DND-41 (cell line): ENCODE results near the gene DLG1.
A peak's percentile ranks its signal among the peaks of the same experiment; 100 is the strongest.

Source experiments
- ATAC-seq: fragments of 200-7000 bp; cut with Tn5 transposase; 3 replicates; pipeline ENCODE4 v1.9.1; 2021; ENCODE audit warnings: low read depth; ENCODE audit not compliant: insufficient read depth
- DNase-seq: peaks from one replicate; pipeline ENCODE4 v3.0.0-alpha.2; 2020
- H2AFZ ChIP-seq: 2 replicates; pipeline ENCODE4 v1.6.0; 2012; ENCODE audit warnings: low read depth, low read length
- H3K27ac ChIP-seq: 2 replicates; pipeline ENCODE4 v1.5.1; 2012; ENCODE audit warnings: low read length, inconsistent platforms
- H3K27me3 ChIP-seq: fragments of 200-600 bp; sonication (generic); 2 replicates; pipeline ENCODE4 v1.6.0; 2012; ENCODE audit warnings: low read length, mild to moderate bottlenecking, inconsistent platforms; ENCODE audit not compliant: insufficient read depth, poor library complexity
- H3K36me3 ChIP-seq: 2 replicates; pipeline ENCODE4 v1.5.1; 2012; ENCODE audit warnings: low read length, inconsistent platforms; ENCODE audit not compliant: insufficient read depth
- H3K4me1 ChIP-seq: 2 replicates; pipeline ENCODE4 v1.5.1; 2012; ENCODE audit warnings: mild to moderate bottlenecking, low read length; ENCODE audit not compliant: insufficient read depth
- H3K4me2 ChIP-seq: 2 replicates; pipeline ENCODE4 v1.6.0; 2012; ENCODE audit warnings: mild to moderate bottlenecking, moderate library complexity, low read length, inconsistent platforms; ENCODE audit not compliant: insufficient read depth
- H3K4me3 ChIP-seq, 2 experiments: fragments of 200-600 bp in 1 of 2; shearing (Covaris generic) in 1 of 2; 2 replicates each; pipeline ENCODE4 v1.5.1; 2012 to 2016; ENCODE audit warnings: inconsistent platforms in 2 of 2, low read length in 2 of 2, mild to moderate bottlenecking in 2 of 2, low read depth in 1 of 2, moderate library complexity in 1 of 2
- H3K79me2 ChIP-seq: 2 replicates; pipeline ENCODE4 v1.6.0; 2012; ENCODE audit warnings: low read length, inconsistent platforms; ENCODE audit not compliant: insufficient read depth
- H3K9ac ChIP-seq: 2 replicates; pipeline ENCODE4 v1.6.0; 2012; ENCODE audit warnings: low read depth, mild to moderate bottlenecking, inconsistent platforms, low read length, moderate library complexity
- H3K9me3 ChIP-seq: 2 replicates; pipeline ENCODE4 v1.5.1; 2012; ENCODE audit warnings: low read length, moderate library complexity, mild to moderate bottlenecking, inconsistent platforms; ENCODE audit not compliant: insufficient read depth, severe bottlenecking
- H4K20me1 ChIP-seq: 2 replicates; pipeline ENCODE4 v1.6.0; 2012; ENCODE audit warnings: low read length; ENCODE audit not compliant: insufficient read depth
- CTCF ChIP-seq: IDR thresholded peaks from 2 replicates; pipeline ENCODE4 v1.5.1; 2012; ENCODE audit warnings: borderline replicate concordance, low read length, moderate library complexity, mild to moderate bottlenecking; ENCODE audit not compliant: poor library complexity, severe bottlenecking; ENCODE audit errors: extremely low read depth
- EZH2 ChIP-seq: IDR thresholded peaks from 3 replicates; pipeline ENCODE4 v1.6.1; 2012; ENCODE audit warnings: borderline replicate concordance, low read depth, mild to moderate bottlenecking, moderate library complexity, low read length, inconsistent platforms; ENCODE audit not compliant: severe bottlenecking

DLG1 gene

GRCh38 chr3:197309528-197310361, 11.3 kb upstream of the DLG1 start:
- peak overlapping the region; percentile 61 for H3K27ac ChIP-seq
- H2AFZ ChIP-seq = peak overlapping the region; percentile 54
- no peak overlapping the region for H3K9ac ChIP-seq
- H3K4me1 ChIP-seq = peaks cover 16% of the 10 kb centered on the region
- 0 out of 2 replicates have a peak overlapping the region, but pooled peaks have one; percentile 8 for H3K4me2 ChIP-seq
- TF ChIP-seq EZH2 (no peak), CTCF (no peak)
- peak; percentile 56 for ATAC-seq
- no peaks in the 10 kb centered on the region for H3K9me3 ChIP-seq
- H3K4me3 ChIP-seq = no peak overlapping the region
- H3K27me3 ChIP-seq = no peaks in the 10 kb centered on the region
- no peaks in the 10 kb centered on the region for H4K20me1 ChIP-seq
- H3K79me2 ChIP-seq = no peaks in the 10 kb centered on the region
- H3K36me3 ChIP-seq = no peaks in the 10 kb centered on the region
- DNase-seq = no peak

DNA sequence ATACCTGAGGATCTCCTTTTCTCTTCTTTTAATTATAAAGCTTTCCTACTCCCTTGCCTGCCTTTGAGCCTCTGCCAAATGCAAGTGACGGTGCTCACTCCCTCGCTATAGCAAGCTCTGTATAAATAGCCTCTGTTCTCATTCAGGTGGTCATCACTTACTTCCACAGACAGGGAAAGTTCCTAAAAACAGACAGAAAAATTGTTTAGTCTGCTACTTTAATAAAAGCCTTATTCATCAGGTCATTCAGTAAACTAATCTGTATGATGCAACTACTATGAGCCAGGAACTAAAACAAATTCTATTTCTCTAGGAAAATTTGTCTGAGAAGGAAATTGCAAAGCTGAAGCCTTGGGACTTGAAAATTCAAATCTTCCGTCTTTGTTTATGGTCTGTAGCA, 10.2 kb upstream of the DLG1 start:
- no peak overlapping the region for H3K27ac ChIP-seq
- TF ChIP-seq CTCF (no peak), EZH2 (no peak)

DNA sequence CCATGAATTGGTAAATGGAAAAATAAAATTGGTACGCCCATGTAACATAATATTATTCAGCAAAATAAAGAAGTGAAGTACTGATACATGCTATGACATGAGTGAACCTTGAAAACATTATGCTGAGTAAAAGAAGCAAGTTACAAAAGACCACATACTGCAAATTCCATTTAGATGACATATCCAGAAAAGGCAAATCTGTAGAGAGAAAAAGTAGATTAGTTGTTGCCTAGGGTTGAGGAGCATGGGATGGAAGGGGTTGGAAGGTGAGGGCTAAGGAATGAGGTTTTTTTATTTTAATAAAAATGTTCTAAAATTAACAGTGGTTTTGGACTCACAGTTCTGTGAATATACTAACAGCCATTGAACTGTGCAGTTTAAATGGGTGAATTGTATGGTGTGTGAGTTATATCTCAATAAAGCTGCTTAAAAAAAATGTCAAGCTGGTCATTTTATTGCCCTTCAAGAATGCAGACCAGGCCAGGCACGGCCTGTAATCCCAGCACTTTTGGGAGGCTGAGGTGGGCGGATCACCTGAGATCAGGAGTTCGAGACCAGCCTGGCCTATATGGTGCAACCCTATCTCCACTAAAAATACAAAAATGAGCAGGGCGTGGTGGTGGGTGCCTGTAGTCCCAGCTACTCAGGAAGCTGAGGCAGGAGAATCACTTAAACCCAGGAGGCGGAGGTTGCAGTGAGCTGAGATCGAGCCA, 8.1 kb upstream of the DLG1 start:
- Histone ChIP-seq H4K20me1 (no peaks in the 10 kb centered on the region), H3K27ac (no peak overlapping the region), H3K27me3 (no peaks in the 10 kb centered on the region), H3K79me2 (no peaks in the 10 kb centered on the region), H3K4me2 (no peak overlapping the region), H3K36me3 (no peaks in the 10 kb centered on the region), H3K9me3 (no peaks in the 10 kb centered on the region), H3K4me3 (no peak overlapping the region), H3K9ac (no peak overlapping the region), H2AFZ (no peak overlapping the region), H3K4me1 (peaks cover 16% of the 10 kb centered on the region)
- TF ChIP-seq CTCF (no peak), EZH2 (no peak)
- DNase-seq (no peak), ATAC-seq (no peak)

More for the DNA sequence above, 10.2 kb upstream of the DLG1 start:
- no peaks in the 10 kb centered on the region for H3K36me3 ChIP-seq
- no peaks in the 10 kb centered on the region for H3K27me3 ChIP-seq
- DNase-seq = no peak
- H3K9me3 ChIP-seq = no peaks in the 10 kb centered on the region
- no peak overlapping the region for H3K4me2 ChIP-seq
- H2AFZ ChIP-seq = no peak overlapping the region
- no peaks in the 10 kb centered on the region for H3K79me2 ChIP-seq
- peaks cover 16% of the 10 kb centered on the region for H3K4me1 ChIP-seq
- H3K9ac ChIP-seq = no peak overlapping the region
- ATAC-seq = no peak
- H4K20me1 ChIP-seq = no peaks in the 10 kb centered on the region
- no peak overlapping the region for H3K4me3 ChIP-seq
